WTC11 (cell line): ENCODE measurements around the gene NEURL1B. TPM values are rescaled to one million over a fixed set of nuclear protein-coding genes. Genes with fewer than 3 reads are reported as not detected.

Experiments
- ATAC-seq: fragments of 200-7000 bp; cut with Tn5 transposase; 2 replicates; pipeline ENCODE4 v1.10.0; 2021; ENCODE audit warnings: mild to moderate bottlenecking, moderate library complexity
- CTCF ChIA-PET: fragments of 300-600 bp; sonication (Branson Sonifier 250); formaldehyde crosslinking; loops from one replicate; lab custom pipeline; 2021; ENCODE audit warnings: antibody characterized with exemption; lab: Charles Lee
- POLR2A ChIA-PET: fragments of 350-600 bp; sonication (Branson Sonifier 250); formaldehyde crosslinking; loops from one replicate; lab custom pipeline; 2021; ENCODE audit warnings: antibody characterized with exemption; lab: Charles Lee
- DNase-seq: peaks from one replicate; pipeline ENCODE4 v3.0.0; 2021; ENCODE audit warnings: low spot score
- H3K27ac Mint-ChIP-seq: 2 replicates; pipeline ENCODE4 v1.8.0; 2021; ENCODE audit warnings: mixed read lengths
- H3K27me3 Mint-ChIP-seq: 2 replicates; pipeline ENCODE4 v1.8.0; 2021; ENCODE audit warnings: low read depth, mild to moderate bottlenecking, moderate library complexity, mixed read lengths
- H3K36me3 Mint-ChIP-seq: 2 replicates; pipeline ENCODE4 v1.8.0; 2021; ENCODE audit warnings: mixed read lengths
- H3K4me1 Mint-ChIP-seq: 2 replicates; pipeline ENCODE4 v1.8.0; 2022; ENCODE audit warnings: mixed read lengths
- H3K4me3 Mint-ChIP-seq: 2 replicates; pipeline ENCODE4 v1.8.0; 2021; ENCODE audit warnings: mild to moderate bottlenecking, moderate library complexity, mixed read lengths
- H3K9me3 Mint-ChIP-seq: 2 replicates; pipeline ENCODE4 v1.8.0; 2021; ENCODE audit warnings: mixed read lengths
- CREM ChIP-seq: sonication (generic); formaldehyde crosslinking; IDR thresholded peaks from 2 replicates; pipeline ENCODE4 v1.8.1; 2022; ENCODE audit warnings: mild to moderate bottlenecking, missing genetic modification reagents, moderate library complexity
- E2F4 ChIP-seq: sonication (generic); formaldehyde crosslinking; IDR thresholded peaks from 2 replicates; pipeline ENCODE4 v1.8.1; 2022; ENCODE audit warnings: low read depth, mild to moderate bottlenecking, moderate library complexity, missing genetic modification reagents, borderline replicate concordance
- EMX1 ChIP-seq: fragments of 250-450 bp; sonication (Bioruptor Pico); IDR thresholded peaks from 2 replicates; pipeline ENCODE4 v1.8.0; 2021; ENCODE audit warnings: mild to moderate bottlenecking
- ERG ChIP-seq: fragments of 250-450 bp; sonication (Bioruptor Pico); IDR thresholded peaks from 2 replicates; pipeline ENCODE4 v1.8.0; 2021; ENCODE audit warnings: mild to moderate bottlenecking
- FOXJ3 ChIP-seq: sonication (generic); formaldehyde crosslinking; IDR thresholded peaks from 2 replicates; pipeline ENCODE4 v1.9.0; 2021; ENCODE audit warnings: missing genetic modification reagents, mild to moderate bottlenecking, borderline replicate concordance
- FOXK1 ChIP-seq: sonication (generic); formaldehyde crosslinking; IDR thresholded peaks from 2 replicates; pipeline ENCODE4 v1.8.0; 2022; ENCODE audit warnings: mild to moderate bottlenecking, moderate library complexity, missing genetic modification reagents
- HMGXB4 ChIP-seq: sonication (generic); formaldehyde crosslinking; IDR thresholded peaks from 2 replicates; pipeline ENCODE4 v1.8.1; 2023; ENCODE audit warnings: mild to moderate bottlenecking, moderate library complexity, missing genetic modification reagents
- NR1H2 ChIP-seq: sonication (generic); formaldehyde crosslinking; IDR thresholded peaks from 2 replicates; pipeline ENCODE4 v1.9.0; 2021; ENCODE audit warnings: mild to moderate bottlenecking, moderate library complexity, missing genetic modification reagents
- PRDM15 ChIP-seq: sonication (generic); formaldehyde crosslinking; IDR thresholded peaks from 2 replicates; pipeline ENCODE4 v1.8.0; 2022; ENCODE audit warnings: missing genetic modification reagents
- PREB ChIP-seq: sonication (generic); formaldehyde crosslinking; IDR thresholded peaks from 2 replicates; pipeline ENCODE4 v1.8.1; 2022; ENCODE audit warnings: mild to moderate bottlenecking, missing genetic modification reagents, moderate library complexity, borderline replicate concordance
- SMAD3 ChIP-seq: sonication (generic); formaldehyde crosslinking; IDR thresholded peaks from 2 replicates; pipeline ENCODE4 v1.8.0; 2022; ENCODE audit warnings: missing genetic modification reagents, mild to moderate bottlenecking, borderline replicate concordance
- TCF7 ChIP-seq: sonication (generic); formaldehyde crosslinking; IDR thresholded peaks from 2 replicates; pipeline ENCODE4 v1.8.0; 2022; ENCODE audit warnings: mild to moderate bottlenecking, low read depth, missing genetic modification reagents, moderate library complexity
- ZNF138 ChIP-seq: sonication (generic); formaldehyde crosslinking; conservative IDR thresholded peaks from 2 replicates; pipeline ENCODE4 v1.8.1; 2022; ENCODE audit warnings: mild to moderate bottlenecking, moderate library complexity, missing genetic modification reagents
- ZNF281 ChIP-seq: sonication (generic); formaldehyde crosslinking; IDR thresholded peaks from 2 replicates; pipeline ENCODE4 v1.8.0; 2023; ENCODE audit warnings: mild to moderate bottlenecking, missing genetic modification reagents
- total RNA-seq: library from RNA; stranded (reverse); gene quantifications from 3 replicates; pipeline ENCODE4 v1.2.3, GENCODE V29; 2021
- TF ChIP-seq, protein P1 (sequence below): sonication (generic); formaldehyde crosslinking; IDR thresholded peaks from 2 replicates; pipeline ENCODE4 v1.8.0; 2023; ENCODE audit warnings: missing genetic modification reagents, mild to moderate bottlenecking, borderline replicate concordance

Gene NEURL1B
- total RNA-seq, 1 experiment from 2014 or later: 9.8 TPM

DNA sequence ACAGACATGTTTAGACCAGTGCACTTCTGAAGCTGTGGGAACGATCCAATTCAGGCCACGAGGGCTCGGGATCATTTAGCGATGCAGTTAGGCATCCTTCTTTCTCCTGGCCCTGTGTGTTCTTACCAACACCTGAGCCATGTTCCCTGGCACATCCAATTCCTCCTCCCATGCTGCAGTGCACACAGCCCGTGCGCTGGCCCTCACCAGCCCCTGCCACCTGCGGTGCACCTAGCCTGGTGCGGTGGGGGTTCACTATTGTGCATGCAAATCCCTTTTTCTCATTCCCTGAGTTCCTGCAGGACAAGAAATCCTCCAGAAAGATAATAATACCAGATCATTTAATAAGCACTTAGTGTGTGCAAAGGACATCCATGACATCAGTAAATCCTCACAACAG lies 53.5 kb downstream of the NEURL1B start (continued):
- TF ChIP-seq TCF7 (CRISPR knock-in tag): no peak
- no peak for TF ChIP-seq EMX1
- TF ChIP-seq CREM (CRISPR knock-in tag): no peak
- TF ChIP-seq E2F4 (CRISPR knock-in tag): no peak
- TF ChIP-seq ZNF281 (CRISPR knock-in tag): no peak
- TF ChIP-seq FOXJ3 (CRISPR knock-in tag): no peak
- TF ChIP-seq ERG (CRISPR knock-in tag): no peak
- TF ChIP-seq PREB: no peak
- no peak for TF ChIP-seq NR1H2 (CRISPR knock-in tag)

DNA sequence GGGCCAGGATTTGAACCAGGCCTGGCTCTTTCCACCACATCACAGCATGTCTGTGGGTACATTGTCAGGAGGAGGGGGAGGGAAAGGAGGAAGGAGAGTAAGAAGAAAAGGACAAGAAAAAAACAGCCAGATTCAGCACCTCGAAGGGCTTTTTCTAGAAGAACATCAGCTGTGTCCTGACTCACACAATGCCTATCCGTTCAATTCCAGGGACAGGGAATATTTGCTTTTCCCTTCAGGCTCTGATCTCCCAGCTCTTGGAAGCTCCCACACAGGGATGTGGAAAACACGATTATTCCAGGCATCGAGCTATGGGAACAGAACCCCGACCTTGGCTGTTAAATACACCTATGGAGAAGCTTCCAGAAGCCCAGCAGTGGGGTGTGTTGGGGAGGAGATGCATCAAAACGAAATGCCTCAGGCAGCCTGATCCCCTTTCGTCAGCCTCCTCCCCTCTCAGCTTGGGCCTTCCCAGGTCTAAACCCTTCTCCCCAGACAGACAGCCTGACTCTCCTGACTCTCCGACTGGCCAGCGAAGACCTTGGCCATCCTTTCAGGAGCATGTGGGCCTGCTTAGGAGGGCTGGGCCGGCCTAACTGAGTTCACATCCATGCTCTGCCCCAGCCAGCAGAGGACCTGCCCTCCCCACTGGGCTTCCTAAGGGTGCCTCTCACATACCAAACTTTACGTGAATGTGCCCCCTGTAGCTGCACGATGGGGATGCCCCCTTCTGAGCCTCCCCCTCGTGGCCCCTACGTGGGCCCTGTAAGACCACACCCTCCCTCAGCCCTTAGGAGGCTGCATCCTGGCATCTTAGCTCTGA lies 54.4 kb downstream of the NEURL1B start:
- Mint-ChIP-seq H3K36me3 (no peaks in the 10 kb centered on the region), H3K27ac (no peak overlapping the region), H3K4me3 (no peak overlapping the region), H3K4me1 (peaks cover 31% of the 10 kb centered on the region), H3K9me3 (no peaks in the 10 kb centered on the region), H3K27me3 (peaks cover 15% of the 10 kb centered on the region)
- CTCF ChIA-PET: interaction anchor here (1.2 to 9.6 kb wide), 6 partner anchors 12 to 234 kb away, joined by 4 to 100 read pairs (median 12); no protein-coding TSS in a partner anchor
- DNase-seq (no peak), ATAC-seq (no peak)
- TF ChIP-seq PRDM15 (CRISPR knock-in tag) (no peak), FOXK1 (CRISPR knock-in tag) (no peak), ZNF138 (CRISPR knock-in tag) (no peak), HMGXB4 (CRISPR knock-in tag) (no peak), SMAD3 (CRISPR knock-in tag) (no peak)
- TF ChIP-seq, protein P1, sequence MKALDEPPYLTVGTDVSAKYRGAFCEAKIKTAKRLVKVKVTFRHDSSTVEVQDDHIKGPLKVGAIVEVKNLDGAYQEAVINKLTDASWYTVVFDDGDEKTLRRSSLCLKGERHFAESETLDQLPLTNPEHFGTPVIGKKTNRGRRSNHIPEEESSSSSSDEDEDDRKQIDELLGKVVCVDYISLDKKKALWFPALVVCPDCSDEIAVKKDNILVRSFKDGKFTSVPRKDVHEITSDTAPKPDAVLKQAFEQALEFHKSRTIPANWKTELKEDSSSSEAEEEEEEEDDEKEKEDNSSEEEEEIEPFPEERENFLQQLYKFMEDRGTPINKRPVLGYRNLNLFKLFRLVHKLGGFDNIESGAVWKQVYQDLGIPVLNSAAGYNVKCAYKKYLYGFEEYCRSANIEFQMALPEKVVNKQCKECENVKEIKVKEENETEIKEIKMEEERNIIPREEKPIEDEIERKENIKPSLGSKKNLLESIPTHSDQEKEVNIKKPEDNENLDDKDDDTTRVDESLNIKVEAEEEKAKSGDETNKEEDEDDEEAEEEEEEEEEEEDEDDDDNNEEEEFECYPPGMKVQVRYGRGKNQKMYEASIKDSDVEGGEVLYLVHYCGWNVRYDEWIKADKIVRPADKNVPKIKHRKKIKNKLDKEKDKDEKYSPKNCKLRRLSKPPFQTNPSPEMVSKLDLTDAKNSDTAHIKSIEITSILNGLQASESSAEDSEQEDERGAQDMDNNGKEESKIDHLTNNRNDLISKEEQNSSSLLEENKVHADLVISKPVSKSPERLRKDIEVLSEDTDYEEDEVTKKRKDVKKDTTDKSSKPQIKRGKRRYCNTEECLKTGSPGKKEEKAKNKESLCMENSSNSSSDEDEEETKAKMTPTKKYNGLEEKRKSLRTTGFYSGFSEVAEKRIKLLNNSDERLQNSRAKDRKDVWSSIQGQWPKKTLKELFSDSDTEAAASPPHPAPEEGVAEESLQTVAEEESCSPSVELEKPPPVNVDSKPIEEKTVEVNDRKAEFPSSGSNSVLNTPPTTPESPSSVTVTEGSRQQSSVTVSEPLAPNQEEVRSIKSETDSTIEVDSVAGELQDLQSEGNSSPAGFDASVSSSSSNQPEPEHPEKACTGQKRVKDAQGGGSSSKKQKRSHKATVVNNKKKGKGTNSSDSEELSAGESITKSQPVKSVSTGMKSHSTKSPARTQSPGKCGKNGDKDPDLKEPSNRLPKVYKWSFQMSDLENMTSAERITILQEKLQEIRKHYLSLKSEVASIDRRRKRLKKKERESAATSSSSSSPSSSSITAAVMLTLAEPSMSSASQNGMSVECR (CRISPR knock-in tag): no peak
- POLR2A ChIA-PET: interaction anchor here (2.3 kb wide), 1 partner anchor 29 kb away, joined by 5 read pairs; no protein-coding TSS in a partner anchor
